Osteocyte (in vitro differentiated cells): ENCODE data around the gene TMEM151B. TPM values are rescaled to one million over a fixed set of nuclear protein-coding genes. Genes with fewer than 3 reads are reported as not detected.

Experiments
- DNase-seq: peaks from one replicate; pipeline ENCODE4 v3.0.0; 2021; ENCODE audit warnings: mixed read lengths; ENCODE audit not compliant: unreplicated experiment; ENCODE audit errors: extremely low spot score
- H3K27ac Mint-ChIP-seq: one replicate; pipeline ENCODE4 v1.8.0; 2021; ENCODE audit warnings: mild to moderate bottlenecking, mixed read lengths; ENCODE audit not compliant: unreplicated experiment
- H3K27me3 Mint-ChIP-seq: one replicate; pipeline ENCODE4 v1.8.0; 2021; ENCODE audit warnings: mixed read lengths; ENCODE audit not compliant: unreplicated experiment
- H3K36me3 Mint-ChIP-seq: one replicate; pipeline ENCODE4 v1.8.0; 2021; ENCODE audit warnings: mixed read lengths; ENCODE audit not compliant: unreplicated experiment
- H3K4me1 Mint-ChIP-seq: one replicate; pipeline ENCODE4 v1.8.0; 2021; ENCODE audit warnings: mixed read lengths; ENCODE audit not compliant: unreplicated experiment
- H3K4me3 Mint-ChIP-seq: one replicate; pipeline ENCODE4 v1.8.0; 2021; ENCODE audit warnings: mild to moderate bottlenecking, moderate library complexity, mixed read lengths; ENCODE audit not compliant: unreplicated experiment
- H3K9me3 Mint-ChIP-seq: one replicate; pipeline ENCODE4 v1.8.0; 2021; ENCODE audit warnings: mixed read lengths; ENCODE audit not compliant: unreplicated experiment
- CTCF ChIP-seq: fragments of 200-600 bp; sonication (generic); IDR thresholded peaks from 2 replicates; pipeline ENCODE4 v1.5.0; 2021; ENCODE audit warnings: antibody characterized with exemption, mild to moderate bottlenecking, moderate library complexity
- total RNA-seq: library from RNA; stranded (reverse); gene quantifications from 2 replicates; pipeline ENCODE4 v1.2.1, GENCODE V29; 2021

Gene TMEM151B
- total RNA-seq, 1 donor from 2014 or later, result not detected

- no peak for DNase-seq
- TF ChIP-seq CTCF, result peak; percentile 80
- Mint-ChIP-seq H3K36me3 (no peaks in the 10 kb centered on the region), H3K4me1 (peaks cover 5% of the 10 kb centered on the region), H3K27me3 (peaks cover 38% of the 10 kb centered on the region), H3K4me3 (no peak overlapping the region), H3K9me3 (no peaks in the 10 kb centered on the region), H3K27ac (no peak overlapping the region)
Observed at GRCh38 chr6:44338228-44339122, 68.2 kb downstream of the TMEM151B start.

- Mint-ChIP-seq H3K27me3 (peaks cover 45% of the 10 kb centered on the region), H3K36me3 (no peaks in the 10 kb centered on the region), H3K4me3 (no peak overlapping the region), H3K9me3 (no peaks in the 10 kb centered on the region), H3K4me1 (peaks cover 5% of the 10 kb centered on the region), H3K27ac (no peak overlapping the region)
- DNase-seq, result no peak
- TF ChIP-seq CTCF, result no peak
Observed at GRCh38 chr6:44339301-44339700, 69.1 kb downstream of the TMEM151B start.

GRCh38 chr6:44339763-44340625 is 69.7 kb downstream of the TMEM151B start:
- H3K36me3 Mint-ChIP-seq, result no peaks in the 10 kb centered on the region
- no peak for DNase-seq
- no peak overlapping the region for H3K27ac Mint-ChIP-seq
- H3K4me1 Mint-ChIP-seq, result peaks cover 5% of the 10 kb centered on the region
- H3K4me3 Mint-ChIP-seq, result no peak overlapping the region
- peaks cover 52% of the 10 kb centered on the region for H3K27me3 Mint-ChIP-seq
- no peaks in the 10 kb centered on the region for H3K9me3 Mint-ChIP-seq
- no peak for TF ChIP-seq CTCF

GRCh38 chr6:44341095-44341890 is 71.0 kb downstream of the TMEM151B start:
- Mint-ChIP-seq H3K27me3 (peaks cover 53% of the 10 kb centered on the region), H3K36me3 (no peaks in the 10 kb centered on the region), H3K27ac (no peak overlapping the region), H3K9me3 (no peaks in the 10 kb centered on the region), H3K4me1 (peaks cover 5% of the 10 kb centered on the region), H3K4me3 (no peak overlapping the region)
- no peak for DNase-seq
- no peak for TF ChIP-seq CTCF
